IMR-90 (cell line): ENCODE measurements around the gene AXIN1. TPM values are rescaled to one million over a fixed set of nuclear protein-coding genes. Genes with fewer than 3 reads are reported as not detected.

Experiments
- ATAC-seq: fragments of 200-7000 bp; cut with Tn5 transposase; 2 replicates; pipeline ENCODE4 v1.9.1; 2020; ENCODE audit warnings: low read depth, mild to moderate bottlenecking, moderate library complexity
- BruUV-seq: library from RNA; stranded (reverse); fragments of 400-500 nt; replicated peaks from 2 replicates; lab custom pipeline; 2021; lab: Mats Ljungman, UMichigan
- CTCF ChIA-PET: fragments of 300-600 bp; formaldehyde crosslinking; extraction: SDS; loops from one replicate; lab custom pipeline; 2021; ENCODE audit warnings: antibody characterized with exemption; lab: Yijun Ruan, JAX
- POLR2A ChIA-PET: fragments of 300-600 bp; sonication (Branson Sonifier 250); formaldehyde crosslinking; loops from one replicate; lab custom pipeline; 2022; ENCODE audit warnings: antibody characterized with exemption; ENCODE audit not compliant: unreplicated experiment; lab: Charles Lee
- DNase-seq: peaks from one replicate; pipeline ENCODE4 v3.0.0; 2013
- H2AFZ ChIP-seq: replicated peaks from 2 replicates; pipeline ENCODE3; 2013; ENCODE audit warnings: low read length, mild to moderate bottlenecking; ENCODE audit not compliant: poor library complexity
- H2AK5ac ChIP-seq: 2 replicates; pipeline ENCODE4 v1.6.1; 2013; ENCODE audit warnings: low read depth, low read length, inconsistent platforms
- H2AK9ac ChIP-seq: replicated peaks from 2 replicates; pipeline ENCODE3; 2013; ENCODE audit warnings: mild to moderate bottlenecking, low read depth, low read length, moderate library complexity; ENCODE audit not compliant: poor library complexity
- H2BK120ac ChIP-seq: 2 replicates; pipeline ENCODE4 v1.6.1; 2013; ENCODE audit warnings: low read depth, low read length, inconsistent platforms
- H2BK15ac ChIP-seq: 3 replicates; pipeline ENCODE4 v1.6.1; 2013; ENCODE audit warnings: low read depth, low read length, inconsistent platforms
- H2BK20ac ChIP-seq: 2 replicates; pipeline ENCODE4 v1.6.1; 2013; ENCODE audit warnings: low read depth, mild to moderate bottlenecking, inconsistent platforms, low read length, moderate library complexity
- H2BK5ac ChIP-seq: 2 replicates; pipeline ENCODE4 v1.6.1; 2013; ENCODE audit warnings: mild to moderate bottlenecking, low read depth, low read length, inconsistent platforms; ENCODE audit not compliant: poor library complexity, severe bottlenecking
- H3K14ac ChIP-seq: replicated peaks from 2 replicates; pipeline ENCODE4 v1.6.1; 2013; ENCODE audit warnings: low read depth, low read length, inconsistent platforms
- H3K18ac ChIP-seq: 2 replicates; pipeline ENCODE4 v1.6.1; 2013; ENCODE audit warnings: low read depth, low read length, control low read depth
- H3K23ac ChIP-seq: 2 replicates; pipeline ENCODE4 v1.6.1; 2013; ENCODE audit warnings: low read depth, low read length, inconsistent platforms
- H3K27ac ChIP-seq: 2 replicates; pipeline ENCODE4 v1.5.1; 2013; ENCODE audit warnings: mild to moderate bottlenecking, control low read depth, low read length; ENCODE audit not compliant: insufficient read depth
- H3K27me3 ChIP-seq: 2 replicates; pipeline ENCODE4 v1.6.1; 2013; ENCODE audit warnings: low read length; ENCODE audit not compliant: control insufficient read depth, insufficient read depth
- H3K36me3 ChIP-seq: 2 replicates; pipeline ENCODE4 v1.6.1; 2013; ENCODE audit warnings: low read length, mixed read lengths; ENCODE audit not compliant: control insufficient read depth, insufficient read depth
- H3K4ac ChIP-seq: 2 replicates; pipeline ENCODE4 v1.6.1; 2013; ENCODE audit warnings: low read depth, low read length, inconsistent platforms
- H3K4me1 ChIP-seq: 2 replicates; pipeline ENCODE4 v1.6.1; 2013; ENCODE audit warnings: low read length, mixed read lengths; ENCODE audit not compliant: control insufficient read depth, insufficient read depth
- H3K4me2 ChIP-seq: 2 replicates; pipeline ENCODE4 v1.6.1; 2013; ENCODE audit warnings: low read depth, mild to moderate bottlenecking, control low read depth, low read length, moderate library complexity
- H3K4me3 ChIP-seq: 2 replicates; pipeline ENCODE4 v1.5.1; 2013; ENCODE audit warnings: low read depth, mild to moderate bottlenecking, control low read depth, low read length, moderate library complexity; ENCODE audit not compliant: insufficient read depth
- H3K56ac ChIP-seq: 2 replicates; pipeline ENCODE4 v1.6.1; 2013; ENCODE audit warnings: low read length, inconsistent platforms; ENCODE audit not compliant: insufficient read depth; ENCODE audit errors: extremely low read depth
- H3K79me1 ChIP-seq, 2 experiments: 2 replicates each; pipeline ENCODE4 v1.6.1; 2013; ENCODE audit warnings: low read length in 2 of 2, inconsistent platforms in 1 of 2, low read depth in 1 of 2
- H3K9ac ChIP-seq: 2 replicates; pipeline ENCODE4 v1.6.1; 2013; ENCODE audit warnings: low read depth, low read length, control low read depth
- H3K9me1 ChIP-seq: 2 replicates; pipeline ENCODE4 v1.6.1; 2013; ENCODE audit warnings: low read length, inconsistent platforms; ENCODE audit not compliant: insufficient read depth
- H3K9me3 ChIP-seq: 2 replicates; pipeline ENCODE4 v1.6.1; 2013; ENCODE audit warnings: low read length; ENCODE audit not compliant: control insufficient read depth, insufficient read depth
- H4K20me1 ChIP-seq: 2 replicates; pipeline ENCODE4 v1.6.1; 2013; ENCODE audit warnings: low read length, inconsistent platforms; ENCODE audit not compliant: insufficient read depth
- H4K5ac ChIP-seq: 2 replicates; pipeline ENCODE4 v1.6.1; 2013; ENCODE audit warnings: mild to moderate bottlenecking, low read depth, low read length, control low read depth
- H4K8ac ChIP-seq, 2 experiments: 2 replicates each; pipeline ENCODE4 v1.6.1; 2013; ENCODE audit warnings: low read depth in 2 of 2, low read length in 2 of 2, control low read depth in 1 of 2, inconsistent platforms in 1 of 2
- H4K91ac ChIP-seq: 2 replicates; pipeline ENCODE4 v1.6.1; 2013; ENCODE audit warnings: low read depth, low read length, inconsistent platforms; ENCODE audit not compliant: insufficient read depth
- MAZ ChIP-seq: IDR thresholded peaks from 2 replicates; pipeline ENCODE4 v1.6.1; 2012; ENCODE audit warnings: low read depth, mild to moderate bottlenecking, low read length, improper control_type of control experiment, moderate library complexity, borderline replicate concordance
- MXI1 ChIP-seq: IDR thresholded peaks from 2 replicates; pipeline ENCODE4 v1.6.1; 2012; ENCODE audit warnings: low read depth, mild to moderate bottlenecking, low read length, moderate library complexity, borderline replicate concordance
- NFE2L2 ChIP-seq: fragments of 150-350 bp; IDR thresholded peaks from 2 replicates; pipeline ENCODE4 v1.6.1; 2016; ENCODE audit warnings: low read depth, mild to moderate bottlenecking, low read length
- POLR2A ChIP-seq: IDR thresholded peaks from 2 replicates; pipeline ENCODE4 v1.6.1; 2012; ENCODE audit warnings: mild to moderate bottlenecking, low read depth, low read length
- RFX5 ChIP-seq: IDR thresholded peaks from 2 replicates; pipeline ENCODE4 v1.8.0; 2012; ENCODE audit warnings: low read depth, mild to moderate bottlenecking, low read length, moderate library complexity
- SMC3 ChIP-seq: fragments of 150-350 bp; IDR thresholded peaks from 2 replicates; pipeline ENCODE4 v1.6.1; 2016; ENCODE audit warnings: low read depth, mild to moderate bottlenecking, antibody characterized with exemption, low read length, moderate library complexity
- WGBS, 2 experiments: methylation state at CpG; one replicate each; pipeline versions ENCODE4 v1.1.5 to v1.1.7; 2013; ENCODE audit warnings: missing lambda C conversion rate in 2 of 2; ENCODE audit not compliant: insufficient read length in 1 of 2; ENCODE audit errors: extremely low coverage in 2 of 2; 5-methylcytosine and 5-hydroxymethylcytosine counted together
- dilution Hi-C: fragments of 300-500 bp; cut with HindIII; formaldehyde crosslinking; loops from one replicate; pipeline ENCODE4 v1.14.3; 2018; ENCODE audit warnings: low sequenced_read_pairs; ENCODE audit not compliant: unreplicated experiment
- in situ Hi-C: fragments of 300-500 bp; cut with MboI; formaldehyde crosslinking; loops from 3 replicates; pipeline ENCODE4 v1.14.3; 2019; ENCODE audit warnings: low sequenced_read_pairs, inconsistent platforms, mixed read lengths
- intact Hi-C: fragments of 100-400 bp; cut with micrococcal nuclease; formaldehyde crosslinking; loops from 2 replicates; pipeline ENCODE4 v1.10.0; 2022
- polyA plus RNA-seq, 3 experiments: library from polyadenylated mRNA; depleted of rRNA; stranded (reverse); fragments of >200 nt; gene quantifications; 2 replicates each; pipeline ENCODE4 v1.2.3, GENCODE V29; 2012; ENCODE audit warnings: low replicate concordance in 1 of 3
- total RNA-seq: library from RNA; depleted of rRNA; stranded (reverse); fragments of >200 nt; gene quantifications from 2 replicates; pipeline ENCODE4 v1.2.3, GENCODE V29; 2012

AXIN1 gene
- total and polyA plus RNA-seq, 2 of the 4 experiments (the other 2 are of a cell fraction) = 10.9 to 14.2 TPM

GRCh38 chr16:361341-361871 is 8.9 kb upstream of the AXIN1 start:
- Histone ChIP-seq H3K27me3 (no peaks in the 10 kb centered on the region), H3K9me3 (no peaks in the 10 kb centered on the region), H4K5ac (no peak overlapping the region), H2AK5ac (no peak overlapping the region), H2BK15ac (no peak overlapping the region), H3K9ac (no peak overlapping the region), H4K91ac (no peak overlapping the region), H3K79me1 (no peaks in the 10 kb centered on the region), H3K27ac (no peak overlapping the region), H2BK5ac (no peak overlapping the region), H2AFZ (no peak overlapping the region), H3K4me1 (no peaks in the 10 kb centered on the region), H3K18ac (no peak overlapping the region), H3K14ac (no peak overlapping the region), H2AK9ac (peak overlapping the region; percentile 19), H4K20me1 (no peaks in the 10 kb centered on the region), H3K4me2 (no peak overlapping the region), H2BK120ac (no peak overlapping the region), H2BK20ac (no peak overlapping the region), H3K4me3 (no peak overlapping the region), H3K9me1 (no peaks in the 10 kb centered on the region), H3K23ac (no peak overlapping the region), H3K4ac (no peak overlapping the region), H3K56ac (no peak overlapping the region), H4K8ac (no peak overlapping the region), H3K36me3 (peaks cover 1% of the 10 kb centered on the region; the same call in 1 of the 2 replicates)
- dilution Hi-C loops (no loop called here), in situ Hi-C loops (no loop called here), intact Hi-C loops (no loop called here)
- DNase-seq (no peak), ATAC-seq (no peak)
- TF ChIP-seq MXI1 = no peak
- TF ChIP-seq NFE2L2 = no peak
- TF ChIP-seq MAZ = no peak
- no peak for TF ChIP-seq RFX5
- no peak for TF ChIP-seq POLR2A
- no peak for TF ChIP-seq SMC3
- 78% methylated on average over 23 of the region's 30 CpGs; no CpG with 5 or more reads in 1 of the 2 experiments for WGBS, 2 experiments
- no TSS peak for BruUV-seq
- ChIA-PET POLR2A (no interaction called here), CTCF (interaction anchor here (1.0 to 2.2 kb wide), 5 partner anchors 9 to 265 kb away, joined by 3 to 10 read pairs (median 4); partner anchors contain the start of genes DECR2 and MRPL28)
